NOMO-1 treated with DMSO at 0.1 percent for 48 hours (cell line): ENCODE data around the gene LBHD2.
A peak's percentile ranks its signal among the peaks of the same experiment; 100 is the strongest.
"Not testable (repeated sequence)": the region's sequence is repeated elsewhere in the genome, so short reads cannot be mapped to it uniquely, and the experiment has no call there.

Experiments used
- DNase-seq: peaks from one replicate; lab custom pipeline; 2025; ENCODE audit not compliant: unreplicated experiment; lab: John Stamatoyannopoulos, UW

LBHD2 gene

DNA sequence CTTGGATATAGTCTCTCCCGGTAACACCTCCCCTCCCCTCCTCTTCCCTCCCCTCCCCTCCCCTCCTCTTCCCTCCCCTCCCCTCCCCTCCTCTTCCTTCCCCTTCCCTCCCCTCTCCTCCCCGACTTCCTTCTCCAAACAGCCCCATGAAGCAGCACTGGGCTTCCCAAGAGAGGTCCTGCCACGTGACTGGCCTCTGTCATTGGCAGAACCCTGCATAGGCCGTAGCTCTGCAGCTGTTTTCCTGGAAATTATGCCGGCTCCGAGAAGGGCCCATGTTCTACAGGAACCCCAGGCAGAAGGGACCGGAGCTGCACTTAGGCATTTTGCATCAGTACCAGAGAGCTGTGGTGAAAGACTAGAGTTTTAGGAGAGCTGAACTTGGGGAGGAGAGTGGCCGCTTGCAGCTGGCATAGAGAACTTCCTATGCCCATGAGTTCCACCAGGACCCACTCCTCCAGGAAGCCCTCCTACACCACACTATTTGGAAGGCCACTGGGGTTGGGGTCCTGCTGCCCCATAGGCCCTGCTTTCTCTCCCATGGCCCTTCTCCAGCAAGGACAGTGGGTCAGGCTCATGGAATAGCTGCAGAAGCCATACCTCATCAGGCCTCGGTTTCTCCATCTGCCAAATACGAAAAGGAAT lies 34.1 kb downstream of the LBHD2 start:
- DNase-seq: peak; percentile 10

DNA sequence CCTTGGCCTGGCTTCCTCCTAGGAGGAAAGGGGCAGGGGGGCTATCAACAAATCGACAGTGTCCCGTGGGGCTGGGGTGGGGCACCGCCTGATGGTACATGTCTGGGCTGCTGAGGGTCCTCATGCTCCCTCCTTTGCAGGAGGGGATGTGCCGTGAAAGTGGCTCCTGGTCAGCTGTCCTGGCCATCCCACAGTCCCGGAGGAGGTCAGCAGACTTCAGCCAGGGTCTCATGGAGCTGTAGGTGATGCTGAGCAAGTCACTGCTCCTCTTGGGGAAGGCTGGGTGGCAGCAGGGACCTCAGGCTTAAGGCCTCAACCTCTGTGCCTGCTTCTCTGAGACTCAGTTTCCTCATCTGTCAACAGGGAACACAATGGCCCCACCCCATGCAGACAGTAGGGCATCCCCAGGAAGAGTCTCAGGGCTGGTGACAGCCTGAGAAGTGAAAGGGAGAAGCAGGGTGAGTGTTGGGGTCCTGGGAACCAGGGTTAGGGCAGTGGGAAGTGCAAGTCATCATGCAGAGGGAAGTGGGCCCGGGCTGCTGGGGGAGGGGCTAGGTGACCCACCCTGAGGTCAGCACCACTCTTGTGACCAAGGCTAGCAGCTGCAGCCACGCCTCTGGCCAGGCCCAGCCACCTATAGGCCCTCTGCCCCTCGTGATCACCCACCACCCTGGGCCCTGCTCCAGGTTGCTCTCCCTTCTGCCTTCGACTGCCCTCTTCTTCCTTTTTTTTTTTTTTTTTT lies 34.8 kb downstream of the LBHD2 start:
- peak; percentile 93 for DNase-seq

DNA sequence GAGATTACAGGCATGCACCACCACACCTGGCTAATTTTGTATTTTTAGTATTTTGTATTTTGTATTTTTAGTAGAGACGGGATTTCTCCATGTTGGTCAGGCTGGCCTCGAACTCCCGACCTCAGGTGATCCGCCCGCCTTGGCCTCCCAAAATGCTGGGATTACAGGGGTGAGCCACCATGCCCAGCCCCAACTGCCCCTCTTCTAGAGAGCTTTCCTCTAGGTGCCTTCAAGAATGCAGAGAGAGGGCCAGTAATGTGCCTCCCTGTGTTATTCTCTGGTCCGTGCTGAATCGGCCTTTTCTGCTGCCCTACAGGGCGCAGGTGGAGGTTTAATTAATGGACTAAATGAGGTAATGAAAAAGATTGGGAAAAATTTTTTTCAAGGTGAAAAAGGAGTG lies 35.5 kb downstream of the LBHD2 start:
- DNase-seq: not testable (repeated sequence)

DNA sequence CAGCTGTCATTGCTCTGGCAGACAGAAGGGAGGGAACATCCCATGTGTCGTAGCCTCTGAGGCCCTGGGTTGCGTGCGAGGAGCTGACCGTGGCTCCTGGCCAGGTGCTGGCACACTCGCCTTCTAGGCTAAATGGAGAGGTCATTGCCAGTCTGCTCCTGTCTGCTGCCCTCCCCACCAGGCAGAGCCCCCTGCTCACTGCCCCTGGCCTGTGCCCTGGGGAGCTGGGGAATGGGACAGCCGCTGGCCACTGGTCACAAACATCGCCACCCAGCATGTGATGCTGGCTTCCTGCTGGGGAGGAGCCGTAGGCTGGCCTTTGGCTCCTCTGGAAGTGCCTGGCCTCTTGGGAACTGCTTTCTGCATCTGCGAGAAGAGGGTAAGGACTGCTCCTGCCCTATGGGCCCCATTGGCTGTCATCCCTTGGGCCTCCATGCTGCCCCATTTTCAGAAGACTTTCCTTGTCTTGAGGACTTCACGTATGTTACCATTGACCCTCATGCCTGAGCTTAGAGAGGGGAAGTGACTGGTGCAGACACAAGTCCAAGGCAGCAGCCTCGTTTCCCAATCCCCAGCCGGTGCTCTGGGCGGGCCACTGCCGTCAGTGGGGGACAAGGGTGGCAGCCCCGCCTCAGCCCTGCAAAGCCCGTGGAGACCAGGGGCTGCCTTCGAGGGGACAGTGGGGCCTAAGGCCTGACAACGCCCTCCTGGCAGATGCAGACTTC lies 37.3 kb downstream of the LBHD2 start:
- DNase-seq: peak; percentile 84

DNA sequence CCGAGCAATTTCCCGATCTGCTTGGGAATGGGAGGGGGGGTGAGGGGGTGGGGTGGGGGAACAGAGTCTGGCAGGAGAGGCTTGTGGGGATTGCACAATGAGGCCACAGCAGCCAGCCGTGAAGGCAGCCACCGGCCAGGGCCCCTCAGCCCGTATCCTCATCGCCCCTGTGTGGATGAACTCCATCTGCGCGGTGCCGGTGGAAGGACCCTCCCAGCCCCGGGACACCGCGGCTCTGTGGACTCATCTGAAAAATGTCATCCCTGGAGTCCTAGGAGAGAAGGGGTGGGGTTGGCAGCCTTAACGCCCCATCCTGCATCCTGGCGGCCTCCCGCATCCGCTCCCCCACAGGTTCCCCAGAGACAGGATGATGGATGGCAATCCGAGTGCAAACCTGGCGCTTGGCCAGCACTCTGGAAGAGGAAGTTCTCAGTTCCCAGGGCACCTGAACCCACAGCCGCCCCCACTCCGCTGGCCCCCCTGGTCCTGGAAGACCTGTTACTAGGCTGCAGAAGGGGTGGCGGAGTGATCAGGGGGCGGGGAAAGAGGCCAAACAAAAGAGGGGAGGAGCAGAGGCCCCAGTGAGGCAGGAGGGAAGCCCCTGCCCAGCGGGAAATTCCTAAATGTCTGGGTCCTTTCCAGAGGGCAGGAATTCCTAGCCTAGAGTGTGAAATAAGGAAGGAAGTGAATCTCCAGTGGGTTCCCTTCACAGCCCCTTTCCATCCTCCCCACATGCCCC lies 38.0 kb downstream of the LBHD2 start:
- DNase-seq: peak; percentile 86

DNA sequence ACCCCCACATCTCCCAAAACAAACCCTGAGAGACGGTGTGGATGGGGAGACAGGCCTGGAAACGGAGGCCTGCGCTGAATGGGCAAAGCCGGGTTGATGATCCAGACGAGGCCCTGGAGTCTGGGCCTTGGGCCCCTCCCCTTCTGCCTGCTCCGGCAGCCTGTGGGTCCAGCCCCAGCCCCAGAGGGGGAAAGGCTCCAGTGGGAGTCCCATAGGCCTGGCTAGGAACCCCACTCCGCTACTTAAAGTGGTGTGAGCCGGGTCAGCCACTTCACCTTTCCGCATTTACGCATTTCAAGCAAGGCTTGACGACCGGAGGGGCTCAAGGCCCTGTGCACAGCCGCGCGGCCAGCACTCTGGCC lies 38.6 kb downstream of the LBHD2 start:
- peak; percentile 38 for DNase-seq

DNA sequence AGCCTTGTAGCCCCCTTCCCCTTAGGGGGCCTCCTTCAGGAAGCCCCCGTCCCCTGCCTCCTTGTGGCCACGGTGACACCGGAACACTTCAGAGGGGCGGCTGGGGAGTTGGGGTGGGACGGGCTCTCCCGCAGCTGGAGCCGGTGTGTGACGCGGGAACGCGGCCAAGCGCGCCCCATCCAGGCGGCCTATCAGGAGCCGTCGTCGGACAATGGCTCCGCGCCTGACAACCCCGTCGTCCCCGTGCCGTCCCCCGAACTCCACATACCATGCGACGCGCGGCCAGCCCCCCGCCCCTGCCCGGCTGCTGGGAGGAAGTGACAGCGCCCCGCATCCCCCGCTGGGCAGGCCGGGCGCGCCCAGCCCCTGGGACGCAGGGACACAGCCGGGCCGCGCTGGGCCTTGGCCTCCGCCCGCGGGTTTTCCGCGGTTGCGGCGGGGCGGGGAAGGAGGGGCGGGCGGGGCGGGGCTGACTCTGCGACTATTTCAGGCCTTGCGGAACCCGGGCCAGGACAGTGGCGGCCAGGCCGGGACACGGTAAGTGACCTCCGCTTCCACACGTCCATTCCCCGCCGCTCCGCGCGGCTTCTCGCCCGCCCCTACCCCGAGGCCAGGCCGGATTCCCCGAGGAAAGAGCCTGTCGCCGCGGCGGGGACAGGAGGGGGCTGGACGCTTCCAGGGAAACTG lies 39.1 kb downstream of the LBHD2 start, which contains the start of gene TNFAIP2:
Gene TNFAIP2, plus strand, starts transcription at position 515 of the 687 bp plus-strand sequence. CDS start 2,997 bp downstream, outside the sequence.
- DNase-seq: peak; percentile 55

DNA sequence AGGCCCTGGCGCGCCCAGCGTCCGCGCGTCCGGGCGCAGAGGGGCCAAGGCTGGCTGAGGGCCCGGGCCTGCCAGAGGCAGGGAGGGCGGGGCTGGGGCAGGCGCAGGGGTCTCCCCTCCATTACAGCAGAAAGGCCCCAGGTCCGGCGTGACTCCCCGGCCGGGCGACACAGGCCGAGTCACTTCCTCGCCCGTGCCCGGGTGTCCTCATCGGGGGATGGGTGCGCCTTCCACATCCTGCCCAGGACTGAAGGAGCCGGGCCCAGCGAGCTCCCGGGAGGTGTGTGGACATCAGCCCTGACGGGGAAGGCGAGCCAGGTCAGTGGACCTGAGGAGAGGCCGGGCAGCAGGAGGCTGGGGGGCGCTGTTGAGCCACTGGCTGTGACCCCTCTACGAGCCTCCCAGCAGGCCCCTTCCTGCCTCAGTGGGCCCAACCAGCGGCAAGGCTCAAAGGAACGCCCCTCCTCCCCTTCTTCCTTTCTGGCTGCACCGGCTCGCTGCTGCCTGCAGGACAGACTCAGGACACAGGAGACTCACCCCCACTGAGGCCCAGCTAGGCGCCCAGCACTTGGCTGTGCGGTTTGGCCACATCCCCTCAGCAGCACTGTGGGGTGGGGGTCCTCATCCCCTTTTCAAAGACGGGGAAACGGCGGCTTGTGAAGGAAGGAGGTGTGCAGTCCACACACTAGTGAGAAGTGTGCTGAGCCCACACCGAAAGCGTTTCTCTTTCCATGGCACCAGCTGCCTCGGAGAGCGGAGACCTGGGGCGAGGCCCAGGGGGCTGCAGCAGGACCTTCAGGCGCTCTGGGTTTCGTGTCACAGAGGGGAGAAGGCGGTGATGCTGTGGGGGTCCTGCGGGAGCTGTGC lies 39.9 kb downstream of the LBHD2 start:
- DNase-seq: peak; percentile 51

DNA sequence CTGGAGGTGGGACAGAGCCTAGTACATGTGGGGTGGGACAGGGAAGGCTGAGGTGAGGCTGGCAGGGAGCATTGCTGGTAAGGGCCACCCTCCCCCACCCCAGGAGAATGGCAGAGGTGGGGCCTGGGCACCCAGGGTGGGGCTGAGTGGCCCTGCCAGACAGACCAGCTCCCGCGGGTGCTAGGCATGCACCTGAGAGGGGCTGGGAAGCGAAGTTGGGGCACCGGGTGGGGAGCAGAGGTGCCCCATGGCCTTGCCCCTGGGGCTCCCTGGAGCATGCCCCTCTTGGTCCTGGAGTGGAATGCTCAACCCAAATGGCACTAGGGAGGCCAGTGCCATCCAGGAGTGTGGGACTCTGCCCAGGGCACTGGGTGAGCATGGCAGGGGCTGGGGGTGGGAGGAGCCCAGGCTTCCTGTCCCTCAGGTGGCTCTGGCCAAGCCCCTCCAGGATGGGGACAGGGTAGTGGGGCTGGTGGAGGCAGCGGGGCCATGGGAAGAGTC lies 40.5 kb downstream of the LBHD2 start:
- DNase-seq: no peak

DNA sequence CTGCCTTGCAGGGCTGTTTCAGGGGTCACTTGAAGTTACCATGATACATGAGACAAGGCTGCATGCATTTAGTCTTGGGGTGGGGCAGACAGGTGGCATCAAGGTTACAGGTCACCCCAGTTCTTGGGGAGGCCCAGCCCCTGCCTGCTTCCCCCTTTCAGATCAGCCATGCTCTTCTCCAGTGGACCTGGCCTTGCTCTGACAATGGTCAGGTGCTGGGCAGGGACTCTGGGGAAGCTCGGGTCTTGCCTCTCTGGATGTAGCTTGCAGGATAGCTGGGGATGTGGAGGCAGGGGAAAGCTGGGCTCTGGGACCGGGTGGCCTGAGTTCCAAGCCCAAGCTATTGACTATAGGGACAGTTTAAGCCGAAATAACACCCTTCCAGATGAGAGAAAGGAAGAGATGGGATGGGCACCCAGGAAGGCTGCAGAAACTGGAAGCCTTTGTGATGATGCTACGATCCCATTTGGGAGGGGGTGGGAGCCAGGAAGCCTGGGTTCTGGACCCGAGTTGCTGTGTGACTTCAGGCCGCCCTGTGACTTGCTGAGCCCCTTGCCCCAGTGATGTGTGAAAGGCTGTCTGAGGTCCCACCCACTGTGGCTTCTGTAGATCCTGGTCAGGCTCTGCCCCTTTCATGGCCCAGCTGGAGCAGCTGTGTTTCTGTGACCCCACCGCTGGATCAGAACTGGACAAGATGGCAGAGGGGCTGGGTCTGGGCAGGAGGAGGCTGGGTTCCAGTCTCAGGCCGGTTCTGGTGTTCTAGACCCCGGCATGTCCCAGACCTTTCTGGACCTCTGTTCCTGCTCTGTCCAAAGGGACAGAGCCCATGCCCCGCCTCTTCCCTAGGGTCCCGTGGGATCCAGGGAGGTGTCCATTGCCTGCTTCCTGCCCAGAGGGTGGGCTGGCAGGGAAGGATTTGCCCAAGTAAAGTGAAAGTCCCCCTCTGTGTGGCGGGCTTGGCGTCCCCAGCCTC lies 41.4 kb downstream of the LBHD2 start:
- DNase-seq: no peak

DNA sequence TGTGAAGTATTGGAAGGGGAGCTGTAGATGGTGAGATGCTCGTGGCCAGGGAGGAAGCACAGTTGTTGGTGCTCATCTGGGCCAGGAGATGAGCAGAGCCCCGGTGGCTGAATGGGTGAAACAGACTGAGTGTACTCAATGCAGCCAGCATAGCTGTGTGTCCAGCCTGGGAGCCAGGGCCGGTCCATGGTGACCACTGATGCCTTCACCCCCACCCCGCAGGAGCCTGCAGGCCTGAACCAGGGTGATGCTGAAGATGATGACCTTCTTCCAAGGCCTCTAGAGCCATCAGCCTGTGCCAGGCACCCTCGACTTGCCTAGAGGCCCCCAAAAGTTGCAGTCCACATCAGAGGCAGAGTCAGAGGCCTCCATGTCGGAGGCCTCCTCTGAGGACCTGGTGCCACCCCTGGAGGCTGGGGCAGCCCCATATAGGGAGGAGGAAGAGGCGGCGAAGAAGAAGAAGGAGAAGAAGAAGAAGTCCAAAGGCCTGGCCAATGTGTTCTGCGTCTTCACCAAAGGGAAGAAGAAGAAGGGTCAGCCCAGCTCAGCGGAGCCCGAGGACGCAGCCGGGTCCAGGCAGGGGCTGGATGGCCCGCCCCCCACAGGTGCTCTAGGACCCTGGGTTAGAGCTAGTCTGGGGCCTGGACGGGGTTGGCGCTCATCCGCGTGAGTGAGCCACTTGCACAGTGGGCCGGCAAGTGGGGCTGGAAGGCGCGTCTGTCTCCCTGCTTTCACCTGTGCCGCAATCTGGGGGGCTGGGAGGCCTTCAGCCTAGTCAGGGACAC lies 42.3 kb downstream of the LBHD2 start:
- no peak for DNase-seq

DNA sequence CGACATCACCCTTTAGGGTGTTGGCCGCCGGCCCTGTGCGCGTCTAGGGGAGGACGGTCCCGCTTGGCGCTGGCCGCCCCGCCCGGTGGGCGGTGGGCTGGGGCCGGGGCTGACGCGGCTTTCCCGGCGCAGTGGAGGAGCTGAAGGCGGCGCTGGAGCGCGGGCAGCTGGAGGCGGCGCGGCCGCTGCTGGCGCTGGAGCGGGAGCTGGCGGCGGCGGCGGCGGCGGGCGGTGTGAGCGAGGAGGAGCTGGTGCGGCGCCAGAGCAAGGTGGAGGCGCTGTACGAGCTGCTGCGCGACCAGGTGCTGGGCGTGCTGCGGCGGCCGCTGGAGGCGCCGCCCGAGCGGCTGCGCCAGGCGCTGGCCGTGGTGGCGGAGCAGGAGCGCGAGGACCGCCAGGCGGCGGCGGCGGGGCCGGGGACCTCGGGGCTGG lies 42.9 kb downstream of the LBHD2 start:
- DNase-seq: no peak

DNA sequence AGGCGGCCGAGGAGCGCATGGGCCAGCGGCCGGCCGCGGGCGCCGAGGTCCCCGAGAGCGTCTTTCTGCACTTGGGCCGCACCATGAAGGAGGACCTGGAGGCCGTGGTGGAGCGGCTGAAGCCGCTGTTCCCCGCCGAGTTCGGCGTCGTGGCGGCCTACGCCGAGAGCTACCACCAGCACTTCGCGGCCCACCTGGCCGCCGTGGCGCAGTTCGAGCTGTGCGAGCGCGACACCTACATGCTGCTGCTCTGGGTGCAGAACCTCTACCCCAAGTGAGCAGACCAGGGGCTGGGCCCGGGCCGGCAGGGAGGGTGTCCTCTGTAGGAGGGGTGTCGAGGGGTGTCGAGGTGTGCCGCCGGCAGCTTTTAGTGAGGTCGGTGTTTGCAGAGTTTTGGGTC lies 43.3 kb downstream of the LBHD2 start:
- no peak for DNase-seq

DNA sequence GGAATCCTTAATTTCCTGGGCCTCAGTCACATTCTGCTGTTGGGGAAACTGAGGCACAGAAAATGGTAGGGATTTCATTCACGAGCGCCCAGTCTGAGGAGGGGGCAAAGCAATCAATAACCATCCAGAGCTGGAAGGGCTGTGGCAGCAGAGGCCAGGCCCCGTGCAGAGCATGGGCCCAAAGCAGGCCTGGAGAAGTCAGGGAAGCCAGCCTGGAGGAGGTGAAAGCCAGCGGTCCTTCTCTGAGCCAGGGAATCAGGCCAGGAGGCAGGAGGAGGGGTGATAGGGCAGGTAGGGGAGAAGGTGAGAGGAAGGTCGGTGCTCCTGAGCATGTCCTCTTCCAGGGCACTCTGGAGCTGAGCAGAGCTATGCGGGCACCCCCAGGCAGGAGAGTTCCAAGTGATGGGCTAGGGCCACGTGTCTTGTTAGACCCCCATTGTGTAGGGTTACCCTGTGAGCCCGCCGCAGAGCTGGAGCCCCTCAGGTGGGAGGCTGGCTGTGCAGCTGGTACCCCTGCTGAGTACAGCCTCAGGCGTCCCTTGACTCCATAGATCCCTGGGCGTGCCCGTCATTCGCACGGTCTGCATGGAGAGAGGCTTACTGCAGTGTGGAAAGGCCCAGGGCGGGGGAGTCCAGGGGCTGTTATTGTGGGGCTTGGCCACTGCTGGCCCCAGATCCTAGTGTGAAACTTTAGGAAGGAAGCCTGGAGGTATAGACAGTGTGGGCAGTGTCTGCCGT lies 44.0 kb downstream of the LBHD2 start:
- no peak for DNase-seq

DNA sequence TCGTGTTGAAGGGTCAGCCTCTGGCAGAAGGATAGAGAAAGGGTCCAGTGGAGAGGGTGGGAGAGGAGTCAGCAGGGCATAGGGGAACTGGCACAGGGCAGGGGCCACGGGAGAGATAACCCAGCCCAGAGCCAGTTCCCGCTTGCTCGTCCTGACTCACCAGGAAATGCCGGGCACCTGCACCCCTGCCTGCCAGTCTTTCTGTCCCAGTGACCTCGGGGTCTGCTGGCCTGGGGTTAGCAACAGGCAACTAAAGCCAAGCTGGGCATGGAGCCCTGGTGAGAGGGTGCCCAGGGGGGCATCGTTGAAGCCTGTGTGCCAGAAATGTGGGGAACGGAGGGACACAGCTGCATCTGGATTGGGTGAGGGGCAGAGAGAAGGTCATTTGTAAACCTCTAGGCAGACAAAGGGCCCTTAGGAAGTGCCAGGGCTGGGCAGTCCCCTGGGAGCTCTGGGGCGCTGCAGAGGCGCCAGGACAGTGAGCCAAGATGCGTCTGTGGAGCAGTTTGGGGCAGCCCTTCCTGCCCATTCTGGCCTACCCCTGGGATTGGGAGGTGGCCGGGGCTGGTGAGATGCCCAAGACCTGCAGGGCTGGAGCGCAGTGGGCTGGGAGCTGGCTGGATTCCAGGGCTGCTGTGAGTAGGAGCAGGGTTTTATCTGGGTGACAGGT lies 44.8 kb downstream of the LBHD2 start:
- no peak for DNase-seq

DNA sequence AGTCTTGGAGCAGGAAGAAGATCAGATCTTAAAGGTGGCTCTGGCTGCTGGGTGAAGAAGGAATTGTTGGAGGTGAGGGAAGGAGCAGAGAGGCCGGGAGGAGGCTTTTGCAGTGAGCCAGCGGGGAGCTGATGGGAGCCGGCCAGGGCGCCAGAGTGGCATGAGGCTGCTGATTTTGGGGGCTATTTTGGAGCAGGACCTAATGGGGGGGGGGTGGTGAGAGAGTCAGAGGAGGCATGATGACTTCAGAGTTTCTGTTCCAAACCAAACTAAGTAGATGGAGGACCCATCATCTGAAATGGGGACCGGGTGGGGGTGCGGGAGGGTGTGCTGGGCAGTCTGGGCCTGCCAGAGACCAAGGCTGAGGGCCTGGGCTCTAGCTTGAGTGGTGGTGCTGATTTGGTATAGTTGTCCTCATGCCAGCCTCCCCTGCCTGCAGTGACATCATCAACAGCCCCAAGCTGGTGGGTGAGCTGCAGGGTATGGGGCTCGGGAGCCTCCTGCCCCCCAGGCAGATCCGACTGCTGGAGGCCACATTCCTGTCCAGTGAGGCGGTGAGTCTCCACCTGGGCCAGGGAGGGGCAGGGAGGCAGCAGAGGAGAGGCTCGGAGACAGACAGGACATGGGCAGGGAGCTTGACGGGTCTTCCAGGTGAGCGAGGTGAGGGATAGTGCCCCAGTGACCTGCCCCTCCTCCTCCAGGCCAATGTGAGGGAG lies 45.4 kb downstream of the LBHD2 start:
- no peak for DNase-seq
